Measurements from ENCODE around the gene TNFAIP3.
"Not testable (repeated sequence)": the region's sequence is repeated elsewhere in the genome, so short reads cannot be mapped to it uniquely, and the experiment has no call there.

Gene TNFAIP3

GRCh38 chr6:137844773-137845172 is 22.3 kb upstream of the TNFAIP3 start:
- not testable (repeated sequence) for DNase-seq (ENCODE audit: low read depth in 3 of 3)

GRCh38 chr6:137845460-137845859 is 21.6 kb upstream of the TNFAIP3 start:
- DNase-seq (ENCODE audit: low read depth in 3 of 3), result no peak

GRCh38 chr6:137846274-137846673 is 20.8 kb upstream of the TNFAIP3 start:
- DNase-seq (ENCODE audit: low read depth in 3 of 3), result no peak

GRCh38 chr6:137846772-137847313 is 20.2 kb upstream of the TNFAIP3 start:
- no peak for DNase-seq (ENCODE audit: low read depth in 3 of 3)

- no peak for DNase-seq (ENCODE audit: low read depth in 3 of 3)
These were observed 19.3 kb upstream of the TNFAIP3 start for GRCh38 chr6:137847748-137848147.

DNA sequence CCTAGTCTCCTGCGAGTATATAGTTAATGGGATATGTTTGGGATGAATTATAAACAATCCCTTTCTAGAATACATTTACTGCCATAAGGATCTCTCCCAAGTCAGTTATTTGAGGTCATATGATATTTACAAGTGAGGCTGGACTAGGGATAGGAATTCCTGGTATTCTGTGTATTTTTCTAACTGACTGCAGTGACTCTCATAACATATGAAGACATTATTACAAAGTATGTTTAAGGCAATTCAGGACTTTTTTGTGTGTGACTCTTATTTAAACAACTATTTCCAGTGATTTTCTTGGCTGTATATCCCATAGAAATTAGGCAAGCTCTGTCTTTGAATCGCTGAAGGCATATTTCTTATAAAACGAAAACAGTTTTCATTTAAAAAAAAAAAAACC is 18.4 kb upstream of the TNFAIP3 start:
- no peak for DNase-seq (ENCODE audit: low read depth in 3 of 3)

- DNase-seq (ENCODE audit: low read depth in 3 of 3), result no peak
These were observed 17.7 kb upstream of the TNFAIP3 start for GRCh38 chr6:137849181-137849980.

GRCh38 chr6:137849981-137850714 is 16.9 kb upstream of the TNFAIP3 start:
- no peak for DNase-seq (ENCODE audit: low read depth in 3 of 3)

- DNase-seq (ENCODE audit: low read depth in 3 of 3), result no peak
These were observed 16.1 kb upstream of the TNFAIP3 start for GRCh38 chr6:137850816-137851602.

GRCh38 chr6:137851669-137852068 is 15.4 kb upstream of the TNFAIP3 start:
- no peak for DNase-seq (ENCODE audit: low read depth in 3 of 3)

DNA sequence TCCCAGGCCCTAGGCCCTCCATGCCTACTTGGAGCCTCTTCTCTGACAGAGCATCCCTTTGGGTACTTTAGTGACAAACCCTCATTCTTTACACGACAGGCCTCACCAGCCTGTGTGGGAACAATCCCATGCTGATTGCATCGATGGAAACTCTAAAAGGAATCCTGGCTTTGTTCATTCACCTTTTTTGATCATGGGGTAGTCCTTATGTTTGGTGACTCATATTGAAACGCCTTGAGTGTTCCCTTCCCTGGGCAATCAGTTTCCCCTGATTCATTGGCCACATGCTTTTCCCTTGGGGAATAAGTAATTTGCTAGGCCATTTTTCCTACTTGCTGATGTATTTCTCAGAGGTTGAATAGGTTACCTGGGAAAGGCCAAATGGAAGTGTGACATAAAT is 14.7 kb upstream of the TNFAIP3 start:
- DNase-seq (ENCODE audit: low read depth in 3 of 3), result no peak

DNA sequence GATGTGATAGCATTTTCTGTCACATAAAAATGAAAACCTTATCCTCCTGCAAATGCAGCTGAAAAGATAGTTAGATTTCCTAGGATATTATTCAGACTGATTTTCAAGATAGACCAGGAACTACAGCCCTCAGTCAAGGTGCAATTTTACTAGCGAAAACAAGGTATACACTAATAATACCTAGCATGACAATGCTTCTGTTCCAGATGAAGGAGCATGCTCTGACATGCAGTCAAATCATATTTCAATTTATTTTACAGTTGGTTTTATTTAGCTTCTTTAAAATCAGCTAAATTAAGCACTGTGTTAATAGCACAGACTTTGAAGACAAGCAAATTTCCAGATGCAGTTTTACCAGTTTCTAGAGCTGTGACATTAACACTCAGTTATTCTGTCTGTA is 14.2 kb upstream of the TNFAIP3 start:
- no peak for DNase-seq (ENCODE audit: low read depth in 3 of 3)

GRCh38 chr6:137853569-137854213 is 13.4 kb upstream of the TNFAIP3 start:
- no peak for DNase-seq (ENCODE audit: low read depth in 3 of 3)

DNA sequence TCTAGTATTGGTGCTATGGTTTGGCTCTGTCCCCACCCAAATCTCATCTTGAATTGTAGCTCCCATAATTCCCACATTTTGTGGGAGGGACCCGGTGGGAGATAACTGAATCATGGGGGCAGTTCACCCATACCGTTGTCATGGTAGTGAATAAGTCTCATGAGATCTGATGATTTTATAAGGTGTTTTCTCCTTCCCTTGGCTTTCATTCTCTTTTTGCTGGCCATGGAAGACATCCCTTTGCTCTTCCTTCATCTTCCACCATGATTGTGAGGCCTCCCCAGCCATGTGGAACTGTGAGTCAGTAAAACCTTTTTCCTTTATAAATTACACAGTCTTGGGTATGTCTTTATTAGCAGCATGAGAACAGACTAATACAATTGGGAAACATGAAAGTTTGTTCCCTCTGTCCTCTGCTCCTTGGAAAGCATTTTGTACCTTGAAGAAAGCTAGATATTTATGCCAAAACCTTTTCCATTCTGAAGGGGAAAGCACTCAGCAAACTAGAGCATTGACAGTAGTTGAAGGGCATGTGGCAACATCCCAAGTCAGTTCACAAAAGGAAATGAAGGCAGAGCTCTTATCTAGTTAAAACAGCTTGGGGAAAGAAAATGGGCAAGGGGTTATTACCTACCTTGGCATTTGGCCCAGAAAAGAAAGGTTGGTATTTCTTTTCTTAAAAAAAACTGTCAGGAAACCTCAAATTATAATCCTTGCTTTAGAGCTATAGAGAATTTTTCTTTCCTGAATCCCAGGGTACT is 10.7 kb upstream of the TNFAIP3 start:
- no peak for DNase-seq (ENCODE audit: low read depth in 3 of 3)

DNA sequence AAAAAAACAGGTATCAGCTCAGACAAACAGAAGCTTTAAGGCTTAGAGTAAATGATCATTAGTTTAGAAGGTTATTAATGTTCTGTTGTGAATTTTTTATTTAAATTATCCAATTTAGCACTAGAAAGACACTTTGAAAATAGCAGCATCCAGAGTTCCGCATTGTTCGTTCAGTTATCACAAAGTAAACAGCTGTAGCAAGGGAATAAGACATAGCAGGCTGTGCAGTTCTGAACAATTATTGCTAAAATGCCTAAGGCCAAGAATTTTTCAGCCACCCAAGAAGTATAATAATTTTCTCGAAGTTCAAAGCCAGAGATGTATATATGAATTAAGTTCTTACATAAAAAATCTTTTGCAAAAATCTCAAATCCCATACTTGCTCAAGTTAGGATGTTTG is 8.0 kb upstream of the TNFAIP3 start:
- no peak for DNase-seq (ENCODE audit: low read depth in 3 of 3)

GRCh38 chr6:137860394-137861005 is 6.6 kb upstream of the TNFAIP3 start:
- no peak for DNase-seq (ENCODE audit: low read depth in 3 of 3)

DNA sequence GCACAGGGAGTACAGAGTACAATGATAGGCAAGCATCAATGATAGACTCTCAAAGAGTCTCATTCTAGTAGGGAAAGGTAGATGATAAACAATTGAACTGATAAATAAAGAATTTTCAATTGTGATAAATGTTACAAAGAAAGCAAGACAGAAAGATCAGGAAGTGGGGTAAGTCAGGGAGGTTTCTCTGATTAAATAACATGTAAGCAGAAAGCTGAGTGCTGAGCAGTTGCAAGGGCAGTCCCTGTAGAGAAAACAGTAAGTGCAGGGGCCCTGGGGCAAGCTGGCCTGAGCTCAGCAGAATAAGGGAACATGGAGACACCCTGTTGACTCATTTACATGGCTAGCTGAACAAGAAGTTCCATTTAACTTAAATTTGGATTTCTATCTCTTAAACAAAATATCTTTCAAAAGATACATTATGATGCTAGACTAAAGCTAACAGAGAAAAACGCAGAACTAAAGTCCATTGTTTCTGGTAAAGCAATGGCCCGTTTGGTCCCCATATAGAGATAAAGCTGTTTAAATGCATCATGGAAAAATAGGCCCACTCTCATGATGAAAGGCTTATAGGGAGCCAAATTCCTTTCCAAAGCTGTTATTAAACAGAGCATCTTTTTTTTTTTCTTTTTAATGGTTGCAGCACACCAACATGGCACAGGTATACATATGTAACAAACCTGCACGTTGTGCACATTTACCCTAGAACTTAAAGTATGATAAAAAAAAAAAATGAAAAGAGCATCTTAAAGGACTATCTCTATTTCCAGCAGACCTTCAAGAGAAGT is 5.3 kb upstream of the TNFAIP3 start:
- DNase-seq (ENCODE audit: low read depth in 3 of 3), result no peak

DNA sequence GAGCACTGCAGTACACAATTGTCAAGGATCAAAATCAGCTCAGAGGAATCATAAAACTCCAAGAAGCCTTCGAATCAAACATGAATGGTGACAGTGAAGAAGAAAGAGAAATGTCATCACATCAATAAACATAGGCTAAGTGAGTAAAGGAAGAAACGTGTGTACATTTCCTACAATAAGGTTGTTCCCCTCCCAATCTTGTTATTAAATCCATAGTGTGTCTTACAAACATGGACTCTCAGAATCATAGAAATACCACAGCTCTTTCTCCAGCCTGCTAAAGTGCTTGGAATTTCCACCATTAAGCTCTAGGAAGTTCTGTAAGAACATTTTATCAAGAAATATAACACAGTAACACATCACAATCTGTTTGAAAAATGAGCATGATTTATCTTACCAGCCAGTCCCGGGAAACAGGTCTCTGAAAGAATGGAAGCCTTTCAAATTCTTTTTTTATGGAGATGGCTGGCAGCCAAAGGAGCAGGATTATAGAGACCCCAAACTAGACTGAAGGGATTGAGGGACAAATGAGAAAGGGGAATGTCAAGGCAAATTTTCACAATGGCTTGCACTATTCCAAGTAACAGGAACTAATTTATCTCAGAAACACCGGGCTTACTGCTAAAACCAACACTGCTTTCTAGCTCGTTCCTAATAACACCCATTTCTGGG is 4.5 kb upstream of the TNFAIP3 start:
- no peak for DNase-seq (ENCODE audit: low read depth in 3 of 3)

Data from stimulated activated CD4-positive, alpha-beta T cell treated with anti-CD3 and anti-CD28 coated beads, TNF-alpha, amount 100 ng/mL, for 4 hours (primary cell).